ENCODE results near the gene CC2D1A.

CC2D1A gene

DNA sequence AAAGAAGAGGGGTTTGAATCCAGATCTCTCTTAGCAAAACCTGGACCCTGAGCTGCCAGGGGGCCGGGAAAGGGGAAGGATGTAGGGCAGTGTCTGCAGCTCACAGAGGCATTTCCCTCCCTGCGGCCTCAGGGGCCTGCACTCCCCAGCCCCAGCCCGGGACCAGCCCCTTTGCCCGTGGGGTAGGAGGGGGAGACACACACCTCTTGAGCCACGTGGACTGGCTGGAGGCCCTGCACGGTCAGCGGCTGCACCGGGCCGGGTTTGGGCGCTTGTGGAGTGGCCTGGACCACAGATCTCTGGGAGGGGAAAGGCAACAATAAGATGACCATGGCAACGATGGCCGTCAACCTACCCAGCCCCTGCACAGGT is 73.2 kb downstream of the CC2D1A start:
- H3K4me3 ChIP-seq (ENCODE audit: low read depth, low read length): no peak overlapping the region
- DNase-seq (ENCODE audit: low read depth): no peak
- TF ChIP-seq, protein P1, sequence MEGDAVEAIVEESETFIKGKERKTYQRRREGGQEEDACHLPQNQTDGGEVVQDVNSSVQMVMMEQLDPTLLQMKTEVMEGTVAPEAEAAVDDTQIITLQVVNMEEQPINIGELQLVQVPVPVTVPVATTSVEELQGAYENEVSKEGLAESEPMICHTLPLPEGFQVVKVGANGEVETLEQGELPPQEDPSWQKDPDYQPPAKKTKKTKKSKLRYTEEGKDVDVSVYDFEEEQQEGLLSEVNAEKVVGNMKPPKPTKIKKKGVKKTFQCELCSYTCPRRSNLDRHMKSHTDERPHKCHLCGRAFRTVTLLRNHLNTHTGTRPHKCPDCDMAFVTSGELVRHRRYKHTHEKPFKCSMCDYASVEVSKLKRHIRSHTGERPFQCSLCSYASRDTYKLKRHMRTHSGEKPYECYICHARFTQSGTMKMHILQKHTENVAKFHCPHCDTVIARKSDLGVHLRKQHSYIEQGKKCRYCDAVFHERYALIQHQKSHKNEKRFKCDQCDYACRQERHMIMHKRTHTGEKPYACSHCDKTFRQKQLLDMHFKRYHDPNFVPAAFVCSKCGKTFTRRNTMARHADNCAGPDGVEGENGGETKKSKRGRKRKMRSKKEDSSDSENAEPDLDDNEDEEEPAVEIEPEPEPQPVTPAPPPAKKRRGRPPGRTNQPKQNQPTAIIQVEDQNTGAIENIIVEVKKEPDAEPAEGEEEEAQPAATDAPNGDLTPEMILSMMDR (IDR thresholded peaks at IDR 0.05; ENCODE audit: insufficient read depth, low read depth, low read length, missing control alignments): no peak

DNA sequence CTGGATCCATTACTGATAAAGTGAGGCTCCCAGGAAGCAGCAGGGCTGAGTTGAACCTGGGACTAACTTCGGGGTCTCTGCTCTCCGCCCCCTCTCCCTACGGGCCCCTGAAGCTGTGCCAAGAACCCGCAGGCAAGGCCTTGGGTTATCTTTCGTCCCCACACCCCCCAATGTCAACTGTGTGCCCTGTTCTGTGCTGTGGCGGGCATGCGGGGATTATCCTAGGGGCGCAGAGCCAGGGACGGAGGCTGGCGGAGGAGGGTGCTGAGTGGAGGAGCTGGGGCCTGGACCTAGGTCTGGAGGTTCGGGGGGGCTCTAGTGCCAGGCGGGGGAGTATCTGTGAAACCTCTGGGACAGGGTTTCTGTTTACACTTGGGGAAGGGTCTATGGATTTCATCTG is 73.7 kb downstream of the CC2D1A start:
- DNase-seq (ENCODE audit: low read depth): no peak
- no peak overlapping the region for H3K4me3 ChIP-seq (ENCODE audit: low read depth, low read length)
- TF ChIP-seq, protein P1 (IDR thresholded peaks at IDR 0.05; ENCODE audit: insufficient read depth, low read depth, low read length, missing control alignments): no peak

DNA sequence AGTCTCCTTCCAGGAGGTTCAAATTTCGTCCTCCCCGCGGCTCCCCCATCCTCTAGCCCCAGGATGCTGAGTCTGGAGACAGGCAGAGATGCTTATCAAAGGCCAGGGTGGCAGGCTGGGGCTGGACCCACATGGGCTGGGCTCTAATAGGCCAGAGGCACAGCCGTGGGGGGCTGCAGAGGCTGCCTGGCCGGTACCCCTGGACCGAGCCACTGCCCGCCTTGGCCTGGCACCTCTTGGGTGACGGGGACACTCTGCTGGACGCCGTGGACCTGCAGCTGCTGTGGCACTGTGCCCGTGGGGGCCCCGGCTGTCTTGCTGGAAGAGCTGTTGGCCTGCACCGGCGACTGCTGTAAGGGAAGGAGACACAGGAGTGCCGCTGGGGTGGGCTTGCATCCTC is 74.3 kb downstream of the CC2D1A start:
- no peak overlapping the region for H3K4me3 ChIP-seq (ENCODE audit: low read depth, low read length)
- TF ChIP-seq, protein P1 (IDR thresholded peaks at IDR 0.05; ENCODE audit: insufficient read depth, low read depth, low read length, missing control alignments): no peak
- DNase-seq (ENCODE audit: low read depth): no peak

Data from GM12865 (cell line).